ENCODE measurements around the gene ZDHHC18.

GRCh38 chr1:26887125-26887524, 60.6 kb downstream of the ZDHHC18 start:
- TF ChIP-seq CTCF (IDR thresholded peaks at IDR 0.05; ENCODE audit: low read length) = peak; percentile 52
- no peak for TF ChIP-seq EZH2 (optimal IDR thresholded peaks at IDR 0.05; ENCODE audit: low read depth, low read length)
- TF ChIP-seq EZH2phosphoT487 (IDR thresholded peaks at IDR 0.05; ENCODE audit: low read length) = no peak
